HK-2 (cell line): Measurements from ENCODE around the gene EIF4H.
"Not testable (repeated sequence)": the region's sequence is repeated elsewhere in the genome, so short reads cannot be mapped to it uniquely, and the experiment has no call there.

Source experiments
- DNase-seq: peaks from one replicate; pipeline ENCODE4 v3.0.0-alpha.2; 2018; ENCODE audit not compliant: unreplicated experiment

Gene EIF4H

GRCh38 chr7:74173866-74174605 is at the start of gene EIF4H:
Gene EIF4H (plus strand): TSS chr7:74174356. CDS start chr7:74174384, 28 bp downstream.
- DNase-seq = peak; percentile 97

DNA sequence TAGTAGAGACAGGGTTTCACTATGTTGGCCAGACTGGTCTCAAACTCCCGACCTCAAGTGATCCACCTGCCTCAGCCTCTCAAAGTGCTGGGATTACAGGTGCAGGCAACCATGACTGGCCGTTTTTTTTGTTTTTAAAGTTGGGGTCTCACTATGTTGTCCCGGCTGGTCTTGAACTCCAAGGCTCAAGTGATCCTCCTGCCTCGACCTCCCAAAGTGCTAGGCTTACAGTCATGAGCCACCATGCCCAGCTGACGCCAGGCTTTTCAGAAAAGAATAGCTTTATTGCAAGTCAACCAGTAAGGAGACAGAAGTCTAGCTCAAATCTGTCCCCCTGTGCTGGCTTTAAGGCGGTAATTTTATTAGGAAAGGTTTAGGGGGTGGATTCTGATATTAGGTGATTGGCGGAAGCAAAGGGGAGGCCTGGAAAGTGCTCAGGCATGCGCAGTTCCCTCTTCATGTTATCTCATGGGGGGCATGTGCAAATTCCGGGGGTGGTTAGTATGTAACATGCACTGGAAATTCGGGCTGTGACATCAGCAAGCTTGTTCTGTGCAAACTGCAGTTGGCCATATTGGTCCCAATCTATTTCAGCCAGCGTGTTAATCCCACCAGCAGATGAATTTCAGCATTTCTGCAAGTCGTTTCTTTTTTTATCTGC is 47.8 kb upstream of the EIF4H start:
- DNase-seq = no peak

- DNase-seq = no peak
Observed at GRCh38 chr7:74129887-74130286, 44.3 kb upstream of the EIF4H start.

DNA sequence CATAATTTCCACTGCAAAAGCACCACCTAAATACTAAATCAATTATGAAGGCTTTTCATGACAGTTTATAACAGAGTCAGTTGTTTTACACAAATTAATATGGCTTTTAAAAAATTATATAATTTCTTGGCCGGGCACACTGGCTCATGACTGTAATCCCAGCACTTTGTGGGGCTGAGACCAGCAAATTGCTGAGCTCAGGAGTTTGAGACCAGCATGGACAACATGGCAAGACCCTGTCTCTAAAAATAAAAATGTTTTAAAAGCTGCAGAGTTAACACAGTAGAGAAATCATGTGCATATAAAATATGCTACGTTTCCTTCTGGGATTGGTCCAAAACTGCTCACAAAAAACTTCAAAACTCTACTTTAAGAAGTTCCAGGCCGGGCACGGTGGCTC is 43.6 kb upstream of the EIF4H start:
- DNase-seq = no peak

GRCh38 chr7:74134117-74134620 is 40.0 kb upstream of the EIF4H start:
- no peak for DNase-seq

- DNase-seq = no peak
Observed at GRCh38 chr7:74138334-74138867, 35.8 kb upstream of the EIF4H start.

DNA sequence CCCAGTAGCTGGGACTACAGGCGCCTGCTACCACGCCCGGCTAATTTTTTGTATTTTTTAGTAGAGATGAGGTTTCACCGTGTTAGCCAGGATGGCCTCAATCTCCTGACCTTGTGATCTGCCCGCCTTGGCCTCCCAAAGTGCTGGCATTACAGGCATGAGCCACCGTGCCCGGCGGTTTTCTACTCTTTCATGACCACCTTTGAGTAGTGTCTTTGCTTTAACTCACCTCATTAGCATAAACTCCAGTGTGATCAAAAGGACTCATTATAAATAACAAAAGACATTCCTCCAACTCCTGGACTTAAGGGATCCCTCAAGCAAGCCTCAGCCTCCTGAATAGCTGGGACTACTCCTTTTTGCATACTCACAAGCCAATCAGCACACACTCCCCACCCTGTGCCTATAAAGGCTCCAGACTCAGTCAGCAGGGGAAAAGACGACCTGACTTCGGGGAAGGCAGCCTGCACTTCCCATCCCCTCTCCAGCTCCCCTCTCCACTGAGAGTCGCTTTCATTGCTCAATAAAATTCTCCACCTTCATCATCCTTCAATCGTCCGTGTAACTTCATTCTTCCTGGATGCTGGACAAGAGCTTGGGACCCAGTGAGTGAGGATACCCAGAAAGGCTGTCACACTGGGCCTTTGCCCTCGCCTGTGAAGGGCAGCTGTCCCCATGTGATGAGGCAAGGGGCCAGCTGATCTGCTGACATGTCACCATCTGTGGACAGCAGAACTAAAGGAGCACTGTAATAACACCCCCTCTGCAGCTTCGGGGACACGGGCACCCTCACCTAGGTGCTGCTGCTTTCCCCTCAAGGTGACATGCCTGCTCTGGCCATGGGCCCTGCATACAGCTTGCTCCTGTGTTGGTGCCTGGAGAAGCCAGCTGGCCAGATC is 35.0 kb upstream of the EIF4H start:
- DNase-seq = no peak

GRCh38 chr7:74141705-74142104 is 32.5 kb upstream of the EIF4H start:
- no peak for DNase-seq

DNA sequence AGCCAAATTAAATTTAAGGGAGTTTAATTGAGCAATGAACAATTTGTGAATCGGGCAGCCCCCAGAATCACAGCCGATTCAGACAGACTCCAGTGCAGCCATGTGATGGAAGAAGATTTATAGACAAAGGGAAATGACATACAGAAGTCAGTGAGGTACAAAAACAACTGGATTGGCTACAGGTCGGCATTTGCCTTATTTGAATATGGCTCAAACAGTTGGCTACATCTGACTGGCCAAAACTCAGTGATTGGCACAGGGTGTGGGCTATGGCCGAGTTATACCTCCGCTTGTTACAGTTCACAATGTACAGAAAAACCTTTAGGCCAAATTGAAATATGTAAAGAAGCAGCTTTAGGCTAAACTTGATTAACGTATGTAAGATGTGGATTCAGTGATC is 30.8 kb upstream of the EIF4H start:
- no peak for DNase-seq

- no peak for DNase-seq
Observed at GRCh38 chr7:74148491-74148890, 25.7 kb upstream of the EIF4H start.

GRCh38 chr7:74149071-74149470 is 25.1 kb upstream of the EIF4H start:
- DNase-seq = no peak

DNA sequence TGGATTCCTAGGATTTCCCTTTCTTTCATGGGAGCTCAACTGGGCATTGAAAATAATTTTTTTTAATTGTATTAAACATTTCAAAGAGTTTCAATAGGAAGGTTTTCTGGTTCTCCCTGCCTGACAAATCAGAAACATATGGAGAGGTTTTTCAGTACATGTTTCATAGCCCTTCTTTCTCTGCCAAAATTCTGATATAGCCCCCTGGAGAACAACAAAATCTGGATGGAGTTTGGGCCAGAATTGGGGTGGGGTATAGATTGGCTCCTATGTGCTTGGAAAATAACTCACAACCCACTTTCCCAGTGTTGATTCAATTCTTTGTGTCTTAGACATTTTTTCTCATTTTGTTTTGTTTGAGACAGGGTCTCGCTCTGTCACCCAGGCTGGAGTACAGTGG is 24.6 kb upstream of the EIF4H start:
- DNase-seq = no peak

GRCh38 chr7:74153736-74154135 is 20.4 kb upstream of the EIF4H start:
- DNase-seq = no peak

DNA sequence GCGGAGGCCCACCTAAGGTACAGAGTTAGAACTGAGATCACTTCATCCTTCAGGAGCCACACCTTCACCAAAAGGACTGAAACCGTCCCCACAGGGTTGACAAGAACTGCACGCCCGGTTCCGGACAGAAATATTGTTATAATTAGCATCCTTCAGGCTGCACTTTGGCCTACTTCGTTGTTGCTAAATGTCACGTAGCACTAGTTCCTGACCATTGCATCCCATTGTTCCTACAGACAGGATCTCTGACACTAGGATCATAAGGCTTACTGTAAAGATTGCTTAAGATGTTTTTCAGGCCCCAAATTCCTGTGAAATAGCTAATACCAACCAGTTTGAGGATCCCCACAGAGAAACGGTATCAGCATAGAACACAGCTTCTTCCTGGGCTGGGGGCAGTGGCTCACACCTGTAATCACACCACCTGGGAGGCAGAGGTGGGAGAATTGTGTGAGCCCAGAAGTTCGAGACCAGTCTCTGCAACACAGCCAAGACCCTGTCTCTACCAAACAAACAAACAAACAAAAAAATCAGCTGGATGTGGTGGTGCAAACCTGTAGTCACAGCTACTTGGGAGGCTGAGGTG is 18.3 kb upstream of the EIF4H start:
- DNase-seq = no peak

GRCh38 chr7:74157605-74158004 is 16.6 kb upstream of the EIF4H start:
- DNase-seq = no peak

- no peak for DNase-seq
Observed at GRCh38 chr7:74164985-74165456, 9.1 kb upstream of the EIF4H start.

GRCh38 chr7:74165867-74166593 is 8.1 kb upstream of the EIF4H start:
- no peak for DNase-seq

GRCh38 chr7:74167324-74167723 is 6.8 kb upstream of the EIF4H start:
- DNase-seq = not testable (repeated sequence)

GRCh38 chr7:74173074-74173473 is 1.1 kb upstream of the EIF4H start:
- no peak for DNase-seq

DNA sequence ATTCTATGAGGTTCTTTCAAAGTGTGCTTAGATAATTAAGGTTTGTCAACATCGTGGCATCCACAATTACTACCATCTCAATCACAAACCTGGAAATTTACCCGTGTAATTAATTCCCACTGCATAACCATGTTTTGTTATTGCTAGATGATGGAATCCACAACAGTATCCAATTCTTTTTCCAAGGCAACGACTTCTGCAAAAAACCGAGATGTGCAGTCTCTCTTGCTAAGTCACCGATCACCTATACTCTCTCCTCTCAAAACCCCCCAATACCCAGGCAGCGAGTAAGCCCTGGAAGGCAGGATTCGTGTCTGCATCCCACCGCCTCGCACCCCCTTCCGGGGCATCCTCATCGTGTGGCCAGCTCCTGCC is 678 bp upstream of the EIF4H start:
- no peak for DNase-seq

- peak; percentile 50 for DNase-seq
Observed at GRCh38 chr7:74174606-74175082, 488 bp downstream of the EIF4H start.
